ENCODE data around the gene CPNE8.

CPNE8 gene

DNA sequence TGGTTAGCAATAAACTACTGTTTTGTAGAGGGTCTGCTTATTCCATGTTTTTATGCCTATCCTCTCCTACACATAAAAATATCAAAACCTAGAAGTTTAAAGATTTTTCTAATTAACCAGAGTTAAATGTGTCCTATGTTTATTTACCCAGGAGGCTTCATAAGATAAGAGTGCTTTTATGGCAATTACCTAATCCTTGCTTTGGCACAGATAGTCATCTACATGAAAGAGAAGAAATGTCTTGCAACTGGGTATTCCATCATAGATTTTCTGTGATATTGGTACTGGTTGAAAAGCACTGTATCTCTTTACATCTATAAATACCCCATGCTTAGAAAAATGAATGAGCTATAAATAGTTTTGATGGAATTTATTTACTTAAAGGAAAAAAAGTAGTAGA is 277.1 kb downstream of the CPNE8 start:
- no peak overlapping the region for H3K4me3 ChIP-seq (ENCODE audit: low read depth, low read length)
- TF ChIP-seq, protein P1, sequence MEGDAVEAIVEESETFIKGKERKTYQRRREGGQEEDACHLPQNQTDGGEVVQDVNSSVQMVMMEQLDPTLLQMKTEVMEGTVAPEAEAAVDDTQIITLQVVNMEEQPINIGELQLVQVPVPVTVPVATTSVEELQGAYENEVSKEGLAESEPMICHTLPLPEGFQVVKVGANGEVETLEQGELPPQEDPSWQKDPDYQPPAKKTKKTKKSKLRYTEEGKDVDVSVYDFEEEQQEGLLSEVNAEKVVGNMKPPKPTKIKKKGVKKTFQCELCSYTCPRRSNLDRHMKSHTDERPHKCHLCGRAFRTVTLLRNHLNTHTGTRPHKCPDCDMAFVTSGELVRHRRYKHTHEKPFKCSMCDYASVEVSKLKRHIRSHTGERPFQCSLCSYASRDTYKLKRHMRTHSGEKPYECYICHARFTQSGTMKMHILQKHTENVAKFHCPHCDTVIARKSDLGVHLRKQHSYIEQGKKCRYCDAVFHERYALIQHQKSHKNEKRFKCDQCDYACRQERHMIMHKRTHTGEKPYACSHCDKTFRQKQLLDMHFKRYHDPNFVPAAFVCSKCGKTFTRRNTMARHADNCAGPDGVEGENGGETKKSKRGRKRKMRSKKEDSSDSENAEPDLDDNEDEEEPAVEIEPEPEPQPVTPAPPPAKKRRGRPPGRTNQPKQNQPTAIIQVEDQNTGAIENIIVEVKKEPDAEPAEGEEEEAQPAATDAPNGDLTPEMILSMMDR (IDR thresholded peaks at IDR 0.05; ENCODE audit: low read depth, low read length) = no peak

DNA sequence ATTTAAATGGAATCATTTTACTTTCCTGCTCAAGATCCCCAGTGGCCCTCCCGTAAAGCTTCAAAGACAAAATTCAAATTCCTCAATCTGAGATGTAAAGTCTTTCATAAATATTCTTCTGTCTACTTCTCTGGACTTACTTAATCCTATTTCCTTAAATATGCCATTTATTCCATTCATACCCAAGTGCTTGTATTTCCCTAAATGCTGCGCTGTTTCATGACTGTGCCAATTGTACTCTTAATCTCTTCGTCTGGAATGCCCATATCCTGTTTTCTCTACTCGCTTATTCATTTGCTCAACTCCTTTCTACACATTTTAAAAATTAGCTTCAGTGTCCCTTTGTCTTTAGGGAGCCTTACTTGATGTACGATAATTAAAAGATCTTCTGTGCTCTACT is 280.1 kb downstream of the CPNE8 start:
- TF ChIP-seq, protein P1 (IDR thresholded peaks at IDR 0.05; ENCODE audit: low read depth, low read length) = no peak
- H3K4me3 ChIP-seq (ENCODE audit: low read depth, low read length) = no peak overlapping the region

DNA sequence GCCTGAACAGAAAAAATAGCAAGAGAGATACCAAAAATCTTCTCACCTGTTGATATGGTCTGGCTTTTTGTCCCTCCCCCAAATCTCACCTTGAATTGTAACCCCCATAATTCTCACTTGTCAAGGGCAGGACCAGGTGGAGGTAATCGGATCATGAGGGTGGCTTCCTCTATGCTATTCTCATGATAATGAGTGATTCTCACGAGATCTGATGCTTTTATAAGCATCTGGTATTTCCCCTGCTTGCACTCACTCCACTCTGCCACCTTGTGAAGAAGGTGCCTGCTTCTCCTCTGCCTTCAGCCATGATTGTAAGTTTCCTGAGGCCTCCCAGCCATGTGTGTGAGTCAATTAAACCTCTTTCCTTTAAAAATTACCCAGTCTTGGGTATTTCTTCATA is 291.2 kb downstream of the CPNE8 start:
- TF ChIP-seq, protein P1 (IDR thresholded peaks at IDR 0.05; ENCODE audit: low read depth, low read length) = no peak
- H3K4me3 ChIP-seq (ENCODE audit: low read depth, low read length) = no peak overlapping the region

DNA sequence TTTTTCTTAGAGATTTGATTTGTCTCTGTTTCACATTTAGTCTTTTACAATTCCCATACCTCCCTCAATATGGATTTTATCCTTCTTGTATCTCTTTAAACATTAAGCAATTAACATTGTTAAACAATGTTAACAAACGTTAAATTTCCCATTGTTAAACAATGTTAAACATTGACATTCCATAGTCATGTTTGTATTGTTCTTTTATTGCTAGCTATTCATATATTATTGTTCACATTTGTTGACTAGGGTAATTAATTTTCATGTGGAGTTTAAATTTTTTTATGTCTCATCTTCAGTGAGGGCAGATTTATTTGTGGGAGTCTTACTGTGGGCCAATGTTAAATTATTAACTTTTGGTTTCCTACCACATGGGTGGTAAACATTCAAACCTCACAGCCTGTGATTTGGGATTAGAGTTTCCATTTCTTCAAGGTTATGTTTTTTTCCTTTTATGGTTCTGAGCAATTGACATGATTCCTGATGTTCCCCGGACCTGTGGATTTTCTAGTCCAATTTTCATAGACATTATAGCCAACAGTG is 294.5 kb downstream of the CPNE8 start:
- H3K4me3 ChIP-seq (ENCODE audit: low read depth, low read length) = no peak overlapping the region
- TF ChIP-seq, protein P1 (IDR thresholded peaks at IDR 0.05; ENCODE audit: low read depth, low read length) = no peak

DNA sequence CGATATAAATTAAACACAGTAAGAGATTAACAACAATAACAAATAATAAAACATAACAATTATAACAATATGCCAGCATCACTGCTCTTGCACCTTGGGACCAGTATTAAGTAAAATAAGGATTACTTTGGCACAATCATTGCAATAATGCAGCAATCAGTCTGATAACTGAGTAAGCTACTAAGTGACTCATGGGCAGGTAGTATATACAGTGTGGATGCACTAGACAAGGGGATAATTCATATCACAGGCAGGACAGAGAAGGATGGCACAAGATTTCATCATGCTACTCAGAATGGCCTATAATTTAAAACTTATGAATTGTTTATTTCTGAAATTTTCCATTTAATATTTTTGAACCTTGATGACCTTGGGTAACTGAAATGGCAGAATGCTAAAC is 298.1 kb downstream of the CPNE8 start:
- H3K4me3 ChIP-seq (ENCODE audit: low read depth, low read length) = no peak overlapping the region
- TF ChIP-seq, protein P1 (IDR thresholded peaks at IDR 0.05; ENCODE audit: low read depth, low read length) = no peak
